Mesendoderm (in vitro differentiated cells): ENCODE measurements around the gene UGT1A1.
"Not testable (repeated sequence)": the region's sequence is repeated elsewhere in the genome, so short reads cannot be mapped to it uniquely, and the experiment has no call there.

Experiments
- DNase-seq: peaks from one replicate; pipeline ENCODE4 v3.0.0; 2013
- H2AK5ac ChIP-seq: 2 replicates; pipeline ENCODE4 v1.6.1; 2013; ENCODE audit warnings: low read length, inconsistent platforms
- H2BK120ac ChIP-seq: 2 replicates; pipeline ENCODE4 v1.6.1; 2013; ENCODE audit warnings: low read depth, mild to moderate bottlenecking, low read length, moderate library complexity, mixed read lengths
- H2BK15ac ChIP-seq: replicated peaks from 2 replicates; pipeline ENCODE4 v1.6.1; 2013; ENCODE audit warnings: low read depth, mild to moderate bottlenecking, moderate library complexity
- H2BK5ac ChIP-seq: 2 replicates; pipeline ENCODE4 v1.6.1; 2013; ENCODE audit warnings: low read length, inconsistent platforms
- H3K18ac ChIP-seq: 2 replicates; pipeline ENCODE4 v1.6.1; 2013; ENCODE audit warnings: mild to moderate bottlenecking, low read length, mixed read lengths
- H3K23ac ChIP-seq: one replicate; pipeline ENCODE4 v1.6.1; 2013; ENCODE audit warnings: low read length
- H3K27ac ChIP-seq: 2 replicates; pipeline ENCODE4 v1.5.1; 2013; ENCODE audit warnings: low read depth, mild to moderate bottlenecking, inconsistent platforms, low read length, moderate library complexity
- H3K27me3 ChIP-seq: 2 replicates; pipeline ENCODE4 v1.6.1; 2013; ENCODE audit warnings: low read length, control low read depth, mild to moderate bottlenecking, inconsistent platforms; ENCODE audit not compliant: insufficient read depth, poor library complexity
- H3K36me3 ChIP-seq: 2 replicates; pipeline ENCODE4 v1.6.1; 2013; ENCODE audit warnings: low read length, inconsistent platforms; ENCODE audit not compliant: control insufficient read depth, insufficient read depth
- H3K4ac ChIP-seq: one replicate; pipeline ENCODE4 v1.6.1; 2013; ENCODE audit warnings: low read depth, mild to moderate bottlenecking, low read length, moderate library complexity
- H3K4me1 ChIP-seq: 2 replicates; pipeline ENCODE4 v1.6.1; 2013; ENCODE audit warnings: low read depth, low read length, inconsistent platforms; ENCODE audit not compliant: control insufficient read depth
- H3K4me2 ChIP-seq: 2 replicates; pipeline ENCODE4 v1.6.1; 2013; ENCODE audit warnings: low read length
- H3K4me3 ChIP-seq: 2 replicates; pipeline ENCODE4 v1.5.1; 2013; ENCODE audit warnings: mild to moderate bottlenecking, low read length
- H3K56ac ChIP-seq: one replicate; pipeline ENCODE4 v1.6.1; 2013; ENCODE audit warnings: low read length
- H3K79me1 ChIP-seq: 2 replicates; pipeline ENCODE4 v1.6.1; 2013; ENCODE audit warnings: low read length, inconsistent platforms
- H3K79me2 ChIP-seq: 2 replicates; pipeline ENCODE4 v1.6.1; 2013; ENCODE audit warnings: mild to moderate bottlenecking, low read length; ENCODE audit not compliant: control insufficient read depth, insufficient read depth
- H3K9ac ChIP-seq: 2 replicates; pipeline ENCODE4 v1.6.1; 2013; ENCODE audit warnings: low read length, inconsistent platforms
- H4K5ac ChIP-seq: one replicate; pipeline ENCODE4 v1.6.1; 2013; ENCODE audit warnings: low read length
- H4K8ac ChIP-seq: one replicate; pipeline ENCODE4 v1.6.1; 2013; ENCODE audit warnings: low read depth, mild to moderate bottlenecking, control low read depth, low read length, moderate library complexity
- WGBS: extraction: QIAGEN DNeasy Blood & Tissue Kit; methylation state at CpG from one replicate; pipeline ENCODE4 v1.1.7; 2013; ENCODE audit warnings: low lambda C conversion rate, missing lambda C conversion rate; ENCODE audit not compliant: insufficient coverage; ENCODE audit errors: extremely low coverage; 5-methylcytosine and 5-hydroxymethylcytosine counted together

The UGT1A1 gene

GRCh38 chr2:233751212-233752009, 8.7 kb upstream of the UGT1A1 start:
- H3K56ac ChIP-seq, H3K79me2 ChIP-seq, H3K4me3 ChIP-seq, H3K27me3 ChIP-seq, H4K8ac ChIP-seq, H3K23ac ChIP-seq, H3K36me3 ChIP-seq, H3K4me1 ChIP-seq, H2AK5ac ChIP-seq, H2BK5ac ChIP-seq, H3K27ac ChIP-seq, H3K4ac ChIP-seq, H3K9ac ChIP-seq, H3K4me2 ChIP-seq, H4K5ac ChIP-seq, DNase-seq, H3K18ac ChIP-seq, H3K79me1 ChIP-seq, H2BK15ac ChIP-seq, H2BK120ac ChIP-seq: not testable (repeated sequence)
- whole genome bisulfite sequencing, result no CpG with 5 or more reads among the region's 2 CpGs

DNA sequence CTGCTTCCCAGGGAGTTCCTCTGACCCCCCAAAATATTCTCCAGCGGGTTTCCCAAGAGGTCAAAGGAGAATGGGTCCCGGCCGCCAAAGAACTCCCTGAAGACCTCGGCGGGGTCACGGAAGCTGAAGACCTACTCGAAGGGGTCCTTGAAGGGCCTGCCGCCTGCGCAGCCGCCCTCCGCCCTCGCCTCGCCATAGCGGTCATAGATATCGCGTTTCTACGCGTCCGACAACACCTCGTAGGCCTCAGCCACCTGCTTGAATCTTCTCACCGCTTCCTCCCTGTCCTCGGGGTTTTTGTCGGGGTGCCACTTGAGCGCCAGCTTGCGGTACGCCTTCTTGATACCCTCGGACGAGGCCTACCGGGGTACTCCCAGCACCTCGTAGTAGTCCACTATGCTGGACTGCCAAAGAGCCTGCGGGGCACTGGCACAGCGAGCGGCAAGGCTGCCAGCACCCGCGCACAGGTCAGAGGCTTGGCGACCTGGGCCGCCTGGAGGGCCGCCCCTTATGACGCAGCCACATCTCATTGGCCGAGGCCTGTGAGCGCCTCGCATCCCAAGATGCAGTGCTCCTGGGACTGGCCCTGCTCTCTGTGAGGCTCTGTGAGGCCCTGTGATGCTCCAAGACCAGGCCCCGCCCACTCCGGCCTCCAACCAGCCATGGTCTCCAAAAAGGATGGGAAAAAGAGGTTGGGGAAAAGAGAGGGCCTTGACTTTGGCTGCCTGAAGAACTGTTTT, 5.0 kb upstream of the UGT1A1 start:
- no peak overlapping the region for H2BK120ac ChIP-seq
- no peak overlapping the region for H3K23ac ChIP-seq
- H3K18ac ChIP-seq, result no peak overlapping the region
- H2BK15ac ChIP-seq, result no peak overlapping the region
- H3K4me3 ChIP-seq, result no peak overlapping the region
- no peak overlapping the region for H2AK5ac ChIP-seq
- H3K27me3 ChIP-seq, result no peaks in the 10 kb centered on the region
- no peaks in the 10 kb centered on the region for H3K79me1 ChIP-seq
- H4K8ac ChIP-seq, result no peak overlapping the region
- H2BK5ac ChIP-seq, result no peak overlapping the region
- H3K4me2 ChIP-seq, result no peak overlapping the region
- no peaks in the 10 kb centered on the region for H3K36me3 ChIP-seq
- no peak overlapping the region for H3K4ac ChIP-seq
- no peak overlapping the region for H3K56ac ChIP-seq
- no peaks in the 10 kb centered on the region for H3K4me1 ChIP-seq
- no peak overlapping the region for H3K9ac ChIP-seq
- H4K5ac ChIP-seq, result no peak overlapping the region
- WGBS, result no CpG with 5 or more reads among the region's 44 CpGs
- H3K79me2 ChIP-seq, result no peaks in the 10 kb centered on the region
- DNase-seq, result no peak
- H3K27ac ChIP-seq, result no peak overlapping the region

DNA sequence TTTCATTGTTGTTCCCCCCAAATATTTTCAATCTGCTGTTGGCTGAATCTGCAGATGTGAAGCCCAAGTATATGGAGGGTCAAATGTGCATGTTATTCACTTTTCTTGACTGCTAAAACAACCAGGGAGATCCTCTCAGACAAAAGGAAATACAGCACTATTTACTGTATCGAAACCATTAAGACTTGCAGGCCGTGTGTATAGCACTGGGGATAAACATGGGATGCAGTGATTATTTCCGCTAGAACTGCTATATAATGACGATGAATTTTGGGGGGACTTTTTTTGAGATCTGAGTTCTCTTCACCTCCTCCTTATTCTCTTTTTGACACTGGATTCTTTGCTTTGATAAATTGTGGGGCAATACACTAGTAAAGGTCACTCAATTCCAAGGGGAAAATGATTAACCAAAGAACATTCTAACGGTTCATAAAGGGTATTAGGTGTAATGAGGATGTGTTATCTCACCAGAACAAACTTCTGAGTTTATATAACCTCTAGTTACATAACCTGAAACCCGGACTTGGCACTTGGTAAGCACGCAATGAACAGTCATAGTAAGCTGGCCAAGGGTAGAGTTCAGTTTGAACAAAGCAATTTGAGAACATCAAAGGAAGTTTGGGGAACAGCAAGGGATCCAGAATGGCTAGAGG, 3.5 kb upstream of the UGT1A1 start:
- Histone ChIP-seq H2BK15ac (no peak overlapping the region), H3K9ac (no peak overlapping the region), H3K4me2 (no peak overlapping the region), H3K4me1 (no peaks in the 10 kb centered on the region), H3K4me3 (no peak overlapping the region), H3K18ac (no peak overlapping the region), H3K27ac (no peak overlapping the region), H3K27me3 (no peaks in the 10 kb centered on the region), H3K23ac (no peak overlapping the region), H4K5ac (no peak overlapping the region), H2BK120ac (no peak overlapping the region), H3K79me2 (no peaks in the 10 kb centered on the region), H2AK5ac (no peak overlapping the region), H3K56ac (no peak overlapping the region), H4K8ac (no peak overlapping the region), H3K4ac (no peak overlapping the region), H3K36me3 (no peaks in the 10 kb centered on the region), H3K79me1 (no peaks in the 10 kb centered on the region), H2BK5ac (no peak overlapping the region)
- no peak for DNase-seq
- no CpG with 5 or more reads among the region's 7 CpGs for WGBS

- no peak overlapping the region for H3K9ac ChIP-seq
- H3K27ac ChIP-seq, result no peak overlapping the region
- no peaks in the 10 kb centered on the region for H3K79me2 ChIP-seq
- H3K4ac ChIP-seq, result no peak overlapping the region
- DNase-seq, result no peak
- no peak overlapping the region for H3K4me3 ChIP-seq
- no peak overlapping the region for H3K56ac ChIP-seq
- H3K27me3 ChIP-seq, result no peaks in the 10 kb centered on the region
- no peak overlapping the region for H2AK5ac ChIP-seq
- H3K79me1 ChIP-seq, result no peaks in the 10 kb centered on the region
- no peak overlapping the region for H4K5ac ChIP-seq
- no peak overlapping the region for H2BK5ac ChIP-seq
- H2BK120ac ChIP-seq, result no peak overlapping the region
- H2BK15ac ChIP-seq, result no peak overlapping the region
- no peaks in the 10 kb centered on the region for H3K4me1 ChIP-seq
- no peak overlapping the region for H4K8ac ChIP-seq
- no peak overlapping the region for H3K18ac ChIP-seq
- no peak overlapping the region for H3K23ac ChIP-seq
- H3K36me3 ChIP-seq, result no peaks in the 10 kb centered on the region
- no peak overlapping the region for H3K4me2 ChIP-seq
Measured at GRCh38 chr2:233758141-233758540, 1.9 kb upstream of the UGT1A1 start.

- Histone ChIP-seq H3K4ac (no peak overlapping the region), H3K4me2 (no peak overlapping the region), H3K27me3 (no peaks in the 10 kb centered on the region)
Measured at GRCh38 chr2:233758849-233759248, 1.2 kb upstream of the UGT1A1 start.

More at GRCh38 chr2:233758849-233759248, 1.2 kb upstream of the UGT1A1 start:
- Histone ChIP-seq H4K5ac (no peak overlapping the region), H2BK5ac (no peak overlapping the region), H3K27ac (no peak overlapping the region), H3K4me3 (no peak overlapping the region), H3K23ac (no peak overlapping the region), H3K36me3 (no peaks in the 10 kb centered on the region), H3K18ac (no peak overlapping the region), H3K56ac (no peak overlapping the region), H4K8ac (no peak overlapping the region), H3K4me1 (no peaks in the 10 kb centered on the region), H3K79me1 (no peaks in the 10 kb centered on the region), H2BK15ac (no peak overlapping the region), H2BK120ac (no peak overlapping the region), H3K9ac (no peak overlapping the region), H2AK5ac (no peak overlapping the region), H3K79me2 (no peaks in the 10 kb centered on the region)
- peak; percentile 1 for DNase-seq
- WGBS, result no CpG with 5 or more reads among the region's 2 CpGs
